HuH-7 (cell line): Measurements from ENCODE around the gene CSF1R.
A peak's percentile ranks its signal among the peaks of the same experiment; 100 is the strongest.

ENCODE experiments used
- DNase-seq: peaks from one replicate; pipeline ENCODE4 v3.0.0; 2011; ENCODE audit warnings: low spot score

Gene CSF1R

DNA sequence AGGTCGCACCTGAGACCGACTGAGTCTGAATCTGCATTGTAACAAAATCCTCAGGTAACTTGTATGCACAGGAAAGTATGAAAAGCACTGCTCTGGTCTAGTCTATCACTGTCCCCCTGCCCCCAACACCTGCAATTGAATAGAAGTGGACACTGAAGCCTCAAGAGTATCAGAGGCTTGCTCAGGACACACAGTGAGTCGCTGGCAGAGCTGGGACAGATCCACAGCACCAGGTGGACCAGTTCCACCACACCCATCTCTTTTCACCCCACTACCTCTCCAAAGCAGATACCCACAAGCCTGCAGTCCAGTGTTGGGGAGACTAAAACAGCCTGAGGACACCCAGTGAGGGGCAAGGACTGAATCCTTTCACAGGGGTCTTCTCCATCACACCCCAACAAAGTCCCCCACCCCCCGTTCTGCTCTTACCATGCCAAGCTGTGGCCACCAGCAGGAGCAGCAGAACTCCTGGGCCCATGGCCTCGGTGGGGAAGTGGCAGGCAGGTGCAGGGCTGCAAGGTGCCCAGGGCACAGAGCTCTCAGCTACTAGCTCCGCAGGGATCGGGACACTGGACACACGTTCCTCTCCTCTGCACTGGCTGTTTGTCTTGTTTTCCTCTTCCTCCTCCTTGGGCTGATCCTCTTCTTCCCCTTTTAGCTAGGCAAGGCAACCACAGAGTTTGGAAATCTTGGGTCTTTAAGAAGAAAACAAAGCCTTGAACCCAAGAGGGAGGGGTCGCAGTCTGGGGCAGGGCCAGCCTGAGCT is at the start of gene CSF1R:
Gene CSF1R (minus strand): TSS at position 605 of the 766 bp plus-strand sequence. CDS start 127 bp downstream, at position 478.
- DNase-seq = no peak

DNA sequence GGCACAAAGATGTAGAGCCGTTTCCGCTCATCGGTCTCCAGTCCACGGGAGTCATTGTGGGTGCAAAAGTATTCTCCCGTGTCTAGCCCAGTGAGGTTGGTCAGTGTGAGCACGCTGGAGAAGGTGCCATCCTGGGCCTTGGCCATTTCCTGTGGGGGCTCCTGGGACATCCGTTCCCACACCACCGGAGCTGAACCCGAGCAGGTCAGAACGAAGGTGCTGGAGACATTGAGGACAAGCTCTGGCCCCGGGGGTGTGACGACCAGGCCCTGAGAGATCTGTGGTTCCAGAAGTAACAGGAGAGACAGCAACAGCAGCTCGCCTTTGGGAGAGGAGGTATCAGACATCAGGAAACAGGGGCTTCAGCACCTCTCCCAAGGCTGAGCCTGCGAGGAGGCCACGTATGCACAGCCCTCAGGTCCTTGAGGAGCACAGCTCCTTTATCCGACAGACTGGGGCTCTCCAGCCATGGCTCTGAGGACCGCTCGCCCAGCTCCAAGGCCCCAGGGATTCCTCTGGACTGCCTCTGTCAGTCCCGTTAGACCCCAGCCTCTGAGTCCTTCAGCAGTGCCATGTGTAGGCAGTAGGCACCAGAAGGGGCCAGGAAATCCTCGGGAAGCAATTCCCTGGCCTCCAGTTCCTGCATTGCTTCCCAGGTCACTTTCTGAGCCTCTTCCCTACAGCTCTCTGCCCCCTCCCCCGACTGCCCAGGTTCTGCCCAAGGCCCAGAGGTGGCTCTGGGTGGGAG is 49.4 kb upstream of the CSF1R start:
- DNase-seq = no peak

DNA sequence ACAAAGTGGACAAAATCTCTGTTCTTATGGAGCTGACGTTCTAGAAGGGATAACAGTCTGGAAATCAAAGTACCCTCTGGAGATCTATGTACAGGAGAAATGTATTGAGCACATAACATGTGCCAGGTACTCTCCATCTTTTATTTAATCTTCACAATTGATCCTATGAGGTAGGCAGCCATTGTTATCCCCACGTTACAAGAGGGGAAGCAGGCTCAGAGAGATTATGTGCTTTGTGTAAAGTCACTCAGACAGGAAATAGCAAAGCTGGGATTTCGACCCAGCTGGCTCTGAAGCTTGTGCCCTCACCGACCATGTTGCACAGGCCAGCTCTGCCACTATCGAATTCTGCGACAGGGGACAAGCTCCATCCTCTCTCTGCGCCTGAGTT is 47.8 kb upstream of the CSF1R start:
- DNase-seq = no peak

DNA sequence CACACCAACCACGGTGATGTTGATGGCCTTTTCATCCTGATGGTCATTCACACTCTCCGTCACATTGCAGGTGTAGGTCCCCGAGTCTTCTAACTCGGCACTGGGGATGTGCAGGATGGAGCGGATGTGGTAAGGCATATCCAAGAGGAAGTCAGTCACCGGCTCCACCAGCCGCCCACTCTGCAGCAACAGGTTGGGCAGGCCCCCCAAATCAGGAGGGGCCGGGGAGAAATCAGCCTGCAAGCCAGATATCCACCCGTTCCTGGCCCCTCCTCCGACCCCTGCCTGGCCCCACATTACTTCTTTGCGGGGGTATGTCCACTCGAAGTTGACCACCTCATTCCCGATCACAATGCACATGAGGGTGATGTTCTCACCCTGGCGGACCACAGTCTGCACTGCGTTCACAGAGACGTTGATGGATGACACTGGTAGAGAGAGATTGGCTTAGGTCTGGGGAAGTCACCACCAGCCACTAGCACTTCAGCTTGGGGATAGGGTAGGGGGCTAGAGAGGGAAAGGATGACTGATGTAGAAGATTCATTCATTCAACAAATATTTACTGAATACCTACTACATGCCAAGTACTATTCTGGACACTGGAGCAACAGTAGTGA is 47.3 kb upstream of the CSF1R start:
- no peak for DNase-seq

DNA sequence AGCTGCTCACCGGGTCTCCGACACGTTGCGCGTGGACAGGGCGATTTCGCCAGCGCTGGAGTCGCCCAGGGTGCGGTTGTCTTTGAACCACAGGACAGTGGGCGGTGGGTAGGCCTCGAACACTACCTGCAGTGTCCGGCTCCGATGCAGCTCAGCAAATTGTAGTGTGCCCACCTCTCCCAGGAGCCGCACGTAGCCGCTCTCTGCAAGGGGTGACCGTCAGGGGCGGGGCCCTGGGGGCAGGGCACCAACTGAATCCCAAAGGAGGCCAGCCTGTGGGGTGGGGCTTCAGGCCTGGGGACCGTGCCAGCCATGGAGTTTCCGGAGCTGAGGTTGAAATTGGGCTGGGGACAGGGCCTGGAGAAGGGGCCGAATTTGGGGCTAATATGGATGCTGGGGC is 46.4 kb upstream of the CSF1R start:
- no peak for DNase-seq

DNA sequence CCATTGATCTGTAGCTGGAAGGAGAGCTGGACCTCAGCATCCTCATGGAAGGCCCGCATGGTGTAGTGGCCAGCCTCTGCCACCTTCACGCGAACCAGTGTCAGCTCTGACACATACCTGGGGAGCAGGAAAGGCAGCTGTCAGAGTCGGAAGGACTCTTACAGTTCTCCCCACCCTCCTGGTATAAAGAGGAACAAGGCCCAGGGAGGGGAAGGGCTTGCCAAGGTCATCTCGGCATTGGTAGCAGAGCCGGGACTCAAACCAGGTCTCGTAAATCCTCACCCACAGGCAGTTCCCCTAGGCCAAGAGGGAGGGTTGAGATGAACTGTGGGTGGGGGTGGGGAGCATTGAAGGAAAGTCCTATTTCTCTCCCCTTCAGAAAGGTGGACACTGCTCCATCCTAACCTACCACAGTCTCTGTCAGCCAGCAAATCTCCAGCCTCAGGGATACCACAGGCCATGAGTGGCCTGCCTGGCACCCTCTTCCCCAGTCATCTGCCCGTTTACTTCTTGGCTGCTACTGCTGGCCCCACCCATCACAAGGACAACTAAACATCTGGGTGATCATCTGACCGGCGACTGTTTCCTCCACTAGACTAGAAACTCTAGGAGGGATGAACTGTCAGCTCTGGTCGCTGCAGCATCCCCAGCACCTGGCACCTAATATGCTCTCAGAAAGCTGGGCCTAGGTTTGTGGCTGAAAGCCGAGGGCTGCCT is 45.8 kb upstream of the CSF1R start:
- no peak for DNase-seq

DNA sequence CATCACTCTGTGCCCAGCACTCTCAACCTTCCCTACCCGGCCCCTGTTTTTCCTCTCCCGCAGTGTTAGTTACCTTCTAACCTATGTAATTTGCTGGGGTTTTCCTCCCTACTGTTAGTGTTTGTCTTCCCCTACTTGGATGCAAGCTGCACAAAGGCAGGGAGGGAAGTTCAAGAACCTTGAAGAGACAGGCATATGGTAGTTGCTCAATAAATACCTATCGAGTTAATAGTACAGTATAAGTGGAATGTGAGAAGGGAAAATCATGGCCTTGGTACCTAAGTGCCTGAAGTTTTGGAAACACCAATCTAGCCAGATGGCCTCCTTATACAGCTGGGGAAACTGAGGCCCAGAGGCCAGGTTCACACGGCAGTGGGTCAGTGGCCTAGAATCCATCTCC is 45.1 kb upstream of the CSF1R start:
- no peak for DNase-seq

DNA sequence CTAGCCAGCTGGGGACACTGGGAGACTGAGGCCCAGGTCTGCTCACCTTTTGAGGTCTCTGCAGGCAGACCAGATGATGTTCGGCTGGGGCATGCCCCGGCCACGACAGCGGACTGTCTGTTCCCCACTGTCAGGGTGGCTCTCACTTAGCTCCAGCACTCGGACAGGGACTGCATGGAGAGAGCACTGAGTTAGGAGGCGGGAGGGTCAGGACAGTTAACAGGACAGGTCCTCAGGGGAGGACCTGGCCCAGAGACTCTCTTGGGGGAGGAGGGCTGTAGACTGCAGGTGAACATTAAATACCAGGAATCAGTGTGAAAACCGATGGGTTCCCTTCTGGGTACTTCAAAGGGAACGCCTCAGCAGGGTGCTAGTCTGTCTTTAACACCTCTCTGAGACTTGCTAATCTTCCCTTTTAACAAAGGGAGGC is 44.2 kb upstream of the CSF1R start:
- no peak for DNase-seq

DNA sequence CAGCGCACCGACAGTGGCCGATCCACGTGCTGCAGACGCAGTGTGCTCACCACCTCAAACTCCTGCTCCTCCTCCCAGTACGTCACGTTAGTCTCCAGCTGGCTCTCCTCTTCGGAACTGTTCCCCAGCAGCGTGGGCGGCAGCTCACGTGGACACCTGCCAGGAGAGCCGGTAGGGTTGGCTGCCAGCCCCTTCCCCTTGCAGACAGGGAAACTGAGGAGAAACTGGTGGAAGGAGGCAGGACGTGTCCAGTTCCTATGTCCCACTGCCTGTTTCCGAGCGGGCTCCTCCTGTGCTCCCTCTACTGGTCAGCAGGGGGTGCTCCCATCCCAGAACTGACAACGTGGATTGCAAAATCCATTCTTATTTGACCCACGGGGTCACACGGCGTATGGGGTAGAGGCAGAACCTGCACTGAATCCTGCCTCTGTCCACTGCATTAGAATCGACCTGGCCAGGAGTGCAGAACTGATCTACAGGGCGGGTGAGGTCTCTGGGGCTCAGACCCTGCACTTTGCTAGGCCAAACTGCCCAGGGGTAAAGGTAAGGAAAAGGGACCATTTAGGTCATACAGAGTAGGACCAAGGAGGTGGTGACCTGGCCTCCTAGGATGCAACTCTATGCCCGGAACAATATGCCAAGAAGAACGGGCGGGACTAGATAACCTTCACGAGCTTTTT is 43.6 kb upstream of the CSF1R start:
- DNase-seq = peak; percentile 97

DNA sequence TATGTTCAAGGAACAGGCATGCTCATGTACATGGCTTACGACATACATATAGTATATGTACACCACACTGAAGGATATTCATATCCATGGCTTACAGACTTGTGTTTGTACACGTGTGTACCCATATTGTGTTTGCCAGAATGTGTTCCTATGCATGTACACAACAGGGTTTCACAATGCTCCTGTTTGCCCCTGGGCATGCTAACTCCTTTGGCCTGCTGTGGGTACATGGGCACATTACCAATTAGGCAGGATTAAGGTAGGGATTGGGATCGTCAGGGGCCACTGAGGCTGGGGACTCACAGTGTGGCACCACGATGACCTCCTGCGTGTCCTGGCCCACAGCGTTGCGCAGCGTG is 43.1 kb upstream of the CSF1R start:
- no peak for DNase-seq

DNA sequence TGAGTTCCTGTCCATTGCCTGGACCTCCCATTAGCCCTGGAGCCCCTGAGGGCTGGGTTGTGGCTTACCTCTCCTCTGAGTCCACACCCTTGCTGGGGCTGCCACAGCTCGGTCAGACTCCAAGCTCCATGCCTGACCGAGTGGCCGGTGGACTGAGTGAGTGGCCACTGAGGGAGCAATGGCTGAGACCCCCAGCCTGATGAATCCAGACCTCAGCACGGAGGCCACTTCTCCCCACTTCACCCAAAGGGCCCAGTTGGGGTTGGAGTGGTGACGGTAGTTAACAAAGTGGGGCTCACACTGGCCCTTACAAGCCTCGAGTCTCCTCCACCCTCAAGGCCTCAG is 40.5 kb upstream of the CSF1R start:
- DNase-seq = no peak

DNA sequence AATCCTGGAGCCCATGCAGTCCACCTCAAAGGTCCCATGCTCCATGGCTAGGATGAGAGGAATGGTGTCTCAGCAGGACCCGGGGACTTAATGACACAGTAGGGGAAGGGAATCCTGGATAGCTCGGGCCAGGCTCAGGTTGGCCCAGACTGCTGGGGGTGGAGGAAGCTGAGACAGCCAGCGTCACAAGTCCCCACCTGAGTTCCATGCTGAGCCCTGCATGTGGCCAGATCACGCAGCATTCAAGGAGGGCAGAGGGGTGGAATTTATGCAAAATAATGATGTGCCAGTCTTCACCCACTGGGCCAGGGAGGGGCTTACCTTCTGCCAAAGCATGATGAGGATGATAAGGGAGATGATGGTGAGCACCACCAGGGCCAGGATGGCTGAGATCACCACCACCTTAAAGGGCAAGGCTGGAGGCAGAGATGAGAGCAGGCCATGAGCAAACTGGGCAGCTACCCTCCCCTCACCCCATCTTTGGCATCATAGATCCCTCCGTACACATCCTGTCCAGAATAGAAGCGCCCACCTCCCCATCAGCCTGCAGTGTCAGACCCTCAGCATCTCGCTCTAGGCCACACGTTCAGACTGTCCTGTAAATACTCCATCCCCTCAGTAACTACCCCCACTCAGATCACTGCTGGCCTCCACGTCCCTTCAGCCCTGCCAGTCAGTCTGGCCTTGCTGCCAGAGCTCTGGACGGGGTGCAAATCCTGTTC is 40.0 kb upstream of the CSF1R start:
- DNase-seq = no peak

DNA sequence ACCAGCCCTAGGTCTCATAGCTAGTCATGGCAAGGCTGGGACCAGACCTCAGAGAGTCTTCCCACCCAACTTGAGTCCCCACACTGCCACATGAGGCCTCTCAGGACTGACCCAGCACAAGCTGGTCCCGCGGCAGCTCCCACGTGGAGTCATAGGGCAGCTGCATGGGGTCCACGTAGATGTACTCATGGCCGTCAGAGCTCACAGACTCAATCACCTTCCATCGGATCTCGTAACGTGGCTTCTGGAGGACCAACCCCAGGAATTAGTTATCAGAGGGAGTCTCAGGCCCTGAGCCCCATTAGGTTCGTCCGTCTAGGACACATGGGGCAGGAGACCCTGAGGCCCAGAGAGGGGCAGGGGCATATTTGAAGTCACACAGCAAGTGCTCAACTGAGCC is 39.0 kb upstream of the CSF1R start:
- DNase-seq = no peak

DNA sequence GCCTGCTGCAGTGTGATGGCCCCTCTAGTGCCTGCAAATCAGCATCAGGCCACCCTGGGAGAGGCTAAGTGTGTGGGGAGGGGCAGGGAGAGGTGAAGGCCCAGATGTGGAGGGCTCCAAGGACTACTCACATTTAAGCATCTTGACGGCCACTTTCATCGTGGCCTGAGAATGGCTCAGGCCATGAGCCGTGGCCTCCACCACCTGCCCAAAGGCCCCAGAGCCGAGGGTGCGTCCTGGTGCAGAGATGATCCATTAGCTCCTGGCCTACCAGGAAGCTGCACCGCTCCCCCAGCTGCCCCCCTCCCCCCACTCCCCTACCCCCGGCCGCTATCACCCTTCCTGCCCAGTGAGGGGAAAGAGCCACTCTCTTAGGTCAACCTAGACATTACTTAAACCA is 38.2 kb upstream of the CSF1R start:
- no peak for DNase-seq

DNA sequence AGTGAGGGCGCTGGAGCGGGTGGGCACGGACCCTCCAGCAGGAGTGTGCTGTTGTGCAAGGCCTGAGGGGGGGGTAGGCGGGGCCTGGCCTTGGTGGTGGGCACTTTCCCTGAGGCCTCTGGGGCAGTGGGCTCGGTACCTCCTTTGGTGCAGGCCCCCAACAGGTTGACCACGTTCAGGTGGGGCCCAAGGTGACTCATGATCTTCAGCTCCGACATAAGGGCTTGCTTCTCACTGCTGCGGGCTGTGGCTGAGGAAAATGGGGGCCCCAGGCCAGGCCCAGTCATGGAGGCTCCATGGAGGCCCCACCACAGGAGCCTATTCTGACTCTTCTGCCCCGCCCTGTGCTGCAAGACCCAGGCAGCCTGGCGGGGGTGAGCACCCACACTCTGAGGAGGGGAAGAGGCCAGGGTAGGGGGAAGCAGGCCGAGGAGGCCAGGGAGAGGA is 37.8 kb upstream of the CSF1R start:
- DNase-seq = no peak

DNA sequence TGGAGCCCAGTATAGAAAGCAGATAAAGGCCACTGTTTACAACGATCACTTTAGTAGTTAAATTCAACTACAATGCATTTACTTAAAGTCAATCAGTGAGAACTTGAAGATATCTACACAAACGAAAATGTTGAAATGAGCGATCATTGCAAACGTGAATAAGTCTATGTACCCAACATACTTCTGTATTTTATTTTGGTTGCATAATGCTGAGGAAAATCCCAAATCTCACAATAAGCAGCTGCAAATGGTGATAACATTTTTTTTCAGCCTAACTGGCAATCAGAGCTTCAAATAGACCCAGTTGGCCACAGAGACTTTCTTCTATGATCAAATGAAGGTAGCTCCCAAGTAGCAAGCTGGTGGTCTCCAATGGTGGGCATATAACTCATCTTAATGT is 37.2 kb upstream of the CSF1R start:
- DNase-seq = no peak

DNA sequence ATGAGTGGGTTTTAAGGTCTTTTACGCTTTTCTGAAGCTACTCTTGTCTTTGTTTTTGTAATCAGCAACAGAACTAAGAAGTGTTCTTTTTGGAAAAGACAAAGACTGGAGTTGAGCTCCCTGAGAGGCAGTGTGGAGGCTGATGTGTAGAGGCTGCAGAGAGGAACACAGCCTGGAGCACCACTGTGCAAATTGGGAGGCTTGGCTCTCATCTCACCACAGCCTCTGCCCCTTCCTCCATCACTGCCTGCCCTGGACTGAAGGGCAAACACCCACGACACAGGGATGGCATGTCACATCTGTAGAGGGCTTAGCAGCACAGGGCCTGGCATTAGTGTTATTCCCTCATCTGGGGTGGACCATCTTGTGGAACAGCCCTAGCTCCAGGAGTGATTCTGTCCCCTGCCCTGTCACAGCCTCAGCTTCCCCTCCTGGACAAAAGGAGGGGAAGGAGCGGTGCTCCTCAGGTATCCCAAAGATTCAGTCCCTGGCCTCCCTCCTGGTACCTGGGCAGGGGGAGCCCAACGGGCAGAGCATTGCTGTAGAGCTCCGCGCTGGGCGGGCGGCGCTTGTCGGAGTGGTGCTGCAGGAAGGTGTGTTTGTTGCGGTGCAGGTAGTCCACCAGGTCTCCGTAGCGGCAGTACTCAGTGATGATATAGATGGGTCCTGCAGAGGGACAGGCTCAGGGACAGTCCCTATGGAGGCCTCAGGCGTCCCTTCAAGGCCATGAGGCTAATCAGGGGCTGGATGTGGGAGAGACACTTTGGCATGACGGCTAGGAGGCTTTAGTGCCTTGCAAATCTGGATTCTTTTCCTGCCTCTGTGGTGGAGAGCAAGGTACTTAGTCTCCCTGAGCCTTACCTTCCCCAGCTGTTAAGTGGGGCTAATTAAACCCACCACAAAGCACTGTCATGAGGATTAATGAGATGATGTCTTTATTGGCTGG is 36.5 kb upstream of the CSF1R start:
- no peak for DNase-seq

DNA sequence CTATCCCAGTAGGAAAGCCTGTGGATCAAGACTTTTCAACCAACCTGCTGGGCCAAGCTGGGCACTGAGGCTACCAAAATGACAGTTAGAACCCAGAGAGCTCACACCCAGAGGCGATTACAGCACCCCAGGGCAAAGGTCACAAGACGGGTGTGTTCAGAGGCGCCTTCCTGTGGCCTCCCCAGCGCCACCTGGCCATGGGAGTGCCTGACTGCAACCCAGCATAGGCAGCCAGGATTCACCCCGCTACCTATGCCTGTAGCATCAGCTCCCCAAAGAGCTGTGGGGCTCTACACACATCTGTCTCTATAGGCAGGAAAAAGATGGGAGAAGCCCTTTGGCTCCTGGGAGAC is 35.8 kb upstream of the CSF1R start:
- peak; percentile 76 for DNase-seq

DNA sequence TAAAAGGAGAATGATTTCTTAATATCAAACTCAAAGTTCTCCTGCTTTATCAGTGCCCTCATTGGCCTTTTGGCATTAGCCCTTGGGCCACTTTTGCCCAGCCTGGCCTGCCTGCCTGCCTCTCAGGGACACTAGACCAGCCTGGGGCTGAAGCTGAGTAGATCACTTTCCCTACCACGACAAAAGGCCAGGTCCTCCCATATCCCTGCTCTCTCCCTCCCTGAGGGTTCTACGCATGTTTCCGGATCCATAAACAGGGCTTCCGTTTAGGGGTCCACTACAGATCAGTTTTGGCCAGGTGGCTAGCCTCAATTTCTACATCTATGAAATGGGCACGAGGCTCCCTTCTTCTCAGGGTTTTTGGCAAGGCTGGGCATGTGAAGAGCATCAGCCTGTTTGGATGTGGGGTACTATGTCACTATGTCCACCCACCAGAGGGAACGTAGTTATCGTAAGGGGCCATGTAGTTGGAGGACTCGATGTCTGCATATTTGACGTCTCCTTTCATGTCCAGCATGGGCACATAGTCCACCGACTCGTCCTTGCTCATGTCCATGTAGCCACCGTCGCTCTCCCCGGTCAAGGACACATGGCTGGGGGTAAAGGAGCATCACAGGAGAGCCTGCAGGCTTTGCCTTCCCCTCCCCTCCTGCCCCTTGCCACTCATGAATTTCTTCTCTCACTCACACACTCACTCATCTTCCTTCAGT is 35.2 kb upstream of the CSF1R start:
- DNase-seq = no peak
